NCI-H748 (cell line): ENCODE measurements around the gene TCERG1L.

Experiments used
- DNase-seq: peaks from one replicate; lab custom pipeline; 2025; ENCODE audit not compliant: unreplicated experiment; lab: John Stamatoyannopoulos, UW

TCERG1L gene

GRCh38 chr10:131111471-131112080, 199.9 kb downstream of the TCERG1L start:
- peak; percentile 11 for DNase-seq

GRCh38 chr10:131111007-131111406, 200.5 kb downstream of the TCERG1L start:
- no peak for DNase-seq

GRCh38 chr10:131110241-131110783, 201.2 kb downstream of the TCERG1L start:
- no peak for DNase-seq

- DNase-seq, result no peak
Measured at GRCh38 chr10:131109726-131110125, 201.8 kb downstream of the TCERG1L start.

DNA sequence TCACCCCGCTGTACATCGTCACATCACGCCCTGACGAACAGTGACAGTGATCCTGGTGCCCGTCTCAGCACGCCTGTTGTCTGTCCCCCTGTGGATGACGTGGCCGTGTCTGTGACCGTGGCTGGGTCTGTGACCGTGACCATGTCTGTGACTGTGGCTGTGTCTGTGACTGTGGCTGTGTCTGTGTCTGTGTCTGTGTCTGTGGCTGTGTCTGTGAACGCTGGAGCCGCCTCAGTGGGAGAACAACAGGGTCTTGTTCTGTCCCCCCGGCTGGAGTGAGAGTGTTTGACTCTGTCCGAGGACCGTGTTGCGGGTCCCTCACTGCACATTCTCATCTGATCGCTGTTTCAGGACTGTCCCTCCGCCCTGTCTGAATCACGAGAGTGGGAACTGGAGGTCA, 202.2 kb downstream of the TCERG1L start:
- no peak for DNase-seq

DNA sequence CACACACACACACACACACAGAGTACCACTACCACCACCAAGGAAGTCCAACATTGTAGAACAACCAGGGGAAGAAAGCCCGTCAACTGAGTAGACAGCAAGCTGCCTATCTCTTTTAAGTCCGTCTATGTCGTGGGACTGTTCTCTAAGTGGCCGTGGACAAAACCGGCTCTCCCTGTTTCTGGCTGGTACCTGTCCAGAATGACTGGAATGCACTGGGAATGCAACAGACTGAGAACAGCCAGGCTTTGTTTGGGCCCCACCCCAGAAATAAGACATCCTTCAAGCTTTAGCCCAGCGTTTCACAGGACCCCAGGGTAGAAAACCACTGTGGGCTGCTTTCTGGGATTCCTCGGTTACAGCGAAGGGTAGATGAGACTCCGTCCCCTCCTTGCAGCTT, 203.6 kb downstream of the TCERG1L start:
- DNase-seq, result no peak

DNA sequence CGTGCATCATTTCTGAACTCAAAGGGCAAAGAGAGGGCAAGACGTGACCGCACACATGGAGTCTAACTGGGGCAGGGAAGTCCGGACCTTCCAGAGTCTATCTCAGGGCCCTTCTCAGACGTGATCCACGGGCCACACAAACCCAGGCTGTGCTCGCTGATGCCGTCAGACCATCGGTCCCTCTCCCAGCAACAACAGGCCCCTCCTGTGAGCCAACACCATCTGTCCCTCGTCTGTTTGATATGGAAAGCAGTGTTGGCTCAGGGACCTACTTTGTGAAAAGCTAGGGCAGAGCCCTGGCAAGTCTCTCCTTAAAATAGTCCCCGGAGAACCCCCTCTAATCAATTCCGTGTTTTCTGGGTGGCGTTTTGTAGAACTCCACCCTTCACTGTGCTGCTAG, 208.8 kb downstream of the TCERG1L start:
- no peak for DNase-seq

- no peak for DNase-seq
Measured at GRCh38 chr10:131102147-131102546, 209.4 kb downstream of the TCERG1L start.

- peak; percentile 59 for DNase-seq
Measured at GRCh38 chr10:131100418-131101410, 210.8 kb downstream of the TCERG1L start.

DNA sequence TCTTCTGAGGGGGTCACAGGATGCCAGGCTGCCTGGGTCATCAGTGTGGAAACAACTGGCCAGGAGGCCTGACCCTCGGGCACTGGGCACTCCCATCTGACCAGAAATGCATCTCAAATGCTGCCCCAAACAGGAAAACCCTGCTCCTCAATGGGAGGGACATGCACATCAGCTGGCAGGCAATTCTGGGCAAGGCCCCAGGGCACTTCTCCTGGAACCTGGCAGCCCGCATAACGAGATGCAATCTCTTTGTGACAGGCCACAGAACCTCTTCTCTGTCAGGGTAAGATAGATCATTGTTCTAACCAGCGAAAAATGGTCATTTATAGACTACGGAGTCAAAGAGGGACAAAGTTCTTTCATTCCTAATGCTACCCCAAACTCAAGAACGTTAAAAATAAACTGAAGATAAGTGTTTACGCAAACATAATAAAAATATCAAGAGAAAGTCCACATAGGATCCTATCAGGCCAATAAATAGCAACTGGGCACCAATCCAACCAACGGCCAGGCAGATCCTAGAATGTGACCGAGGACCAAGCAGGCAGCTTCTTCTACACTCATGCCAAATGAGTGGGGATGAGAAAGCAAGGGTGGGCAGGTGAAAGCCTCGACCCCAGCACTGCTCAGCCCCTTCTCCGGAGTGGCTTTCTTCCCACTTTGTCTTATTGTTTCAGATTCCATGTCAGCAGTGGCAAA, 212.3 kb downstream of the TCERG1L start:
- peak; percentile 26 for DNase-seq

DNA sequence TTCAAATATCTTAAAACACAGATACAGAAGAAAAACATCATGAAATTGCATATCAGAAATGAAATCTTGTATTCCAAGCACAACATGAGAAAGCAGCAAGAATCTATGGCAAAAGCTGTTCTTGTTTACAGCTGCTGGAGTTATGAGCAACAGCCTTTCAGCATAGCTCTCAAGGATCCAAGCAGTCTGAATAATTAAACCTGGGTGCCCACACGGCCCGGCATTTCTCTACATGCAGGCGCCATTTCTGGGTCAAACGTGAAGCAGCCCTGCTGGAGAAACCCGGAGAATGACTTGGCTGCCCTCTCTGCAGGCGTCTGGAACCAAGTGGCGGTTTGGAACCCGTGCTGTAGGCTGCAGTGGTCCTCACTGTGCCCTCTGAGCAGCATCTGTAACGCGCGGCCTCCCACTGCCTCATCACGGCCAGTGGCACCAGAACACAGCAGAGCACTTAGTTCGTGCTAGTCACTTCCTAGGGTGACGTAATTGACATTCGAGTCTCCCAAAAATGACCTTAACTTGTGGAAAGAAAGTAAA, 213.0 kb downstream of the TCERG1L start:
- no peak for DNase-seq

GRCh38 chr10:131096031-131096430, 215.5 kb downstream of the TCERG1L start:
- no peak for DNase-seq

- DNase-seq, result no peak
Measured at GRCh38 chr10:131095313-131095580, 216.3 kb downstream of the TCERG1L start.

DNA sequence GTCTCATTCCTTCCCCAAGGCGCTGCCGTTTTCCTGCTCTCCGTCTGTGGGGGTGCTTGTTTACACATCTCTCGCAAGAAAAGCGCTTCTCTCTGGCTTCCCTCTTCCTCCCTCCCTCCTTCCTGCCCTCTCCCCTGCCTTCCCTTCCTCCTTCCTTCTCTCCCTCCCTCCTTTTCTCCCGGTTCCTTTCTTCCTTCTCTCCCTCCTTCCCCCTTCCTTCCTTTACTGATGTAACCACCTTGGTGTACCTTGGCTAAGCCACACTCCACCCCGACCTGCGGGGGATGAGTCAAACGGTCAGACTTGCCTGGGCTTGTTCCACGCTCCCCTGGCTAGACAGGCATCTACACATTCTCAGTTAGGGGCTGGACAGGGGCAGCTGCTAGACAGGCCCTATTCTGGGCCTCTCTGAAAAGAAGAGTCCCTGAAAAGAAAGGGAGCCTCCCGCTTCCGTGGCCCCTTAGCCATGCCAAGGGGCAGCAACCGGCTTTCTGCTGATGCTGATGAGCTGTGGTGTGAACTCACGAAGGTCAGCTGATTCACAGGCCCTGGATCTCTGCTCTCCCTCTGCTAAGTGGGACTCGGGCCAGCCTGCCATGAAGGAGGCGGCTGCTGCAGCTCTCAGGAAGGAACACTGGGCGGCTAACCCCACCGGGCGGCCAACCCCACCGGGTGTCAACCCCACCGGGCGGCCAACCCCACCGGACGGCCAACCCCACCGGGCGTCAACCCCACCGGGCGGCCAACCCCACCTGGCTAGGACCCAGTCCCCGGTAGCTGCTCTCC, 216.8 kb downstream of the TCERG1L start:
- peak; percentile 83 for DNase-seq

GRCh38 chr10:131093795-131094366, 217.6 kb downstream of the TCERG1L start:
- DNase-seq, result no peak

DNA sequence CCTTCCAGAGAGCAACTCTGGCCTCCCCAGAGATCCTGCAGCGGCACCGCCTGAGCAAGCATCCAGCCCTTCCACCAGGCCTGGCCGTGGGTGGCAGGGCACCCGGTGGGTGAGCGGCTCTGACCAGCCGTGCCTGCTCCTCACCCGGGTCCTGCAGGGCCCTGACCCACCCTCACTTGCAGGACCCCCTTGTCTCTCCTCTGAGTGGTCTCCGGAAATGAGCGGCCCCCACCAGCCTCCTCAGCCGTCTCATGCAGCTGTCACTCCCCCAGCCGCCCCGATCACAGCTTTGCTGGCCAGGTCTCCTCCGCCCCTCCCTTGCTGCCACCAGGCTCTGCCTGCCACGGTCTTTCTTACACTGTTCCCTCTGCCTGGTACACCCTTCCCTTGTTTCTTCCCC, 218.2 kb downstream of the TCERG1L start:
- DNase-seq, result no peak

- DNase-seq, result no peak
Measured at GRCh38 chr10:131092876-131093275, 218.6 kb downstream of the TCERG1L start.

DNA sequence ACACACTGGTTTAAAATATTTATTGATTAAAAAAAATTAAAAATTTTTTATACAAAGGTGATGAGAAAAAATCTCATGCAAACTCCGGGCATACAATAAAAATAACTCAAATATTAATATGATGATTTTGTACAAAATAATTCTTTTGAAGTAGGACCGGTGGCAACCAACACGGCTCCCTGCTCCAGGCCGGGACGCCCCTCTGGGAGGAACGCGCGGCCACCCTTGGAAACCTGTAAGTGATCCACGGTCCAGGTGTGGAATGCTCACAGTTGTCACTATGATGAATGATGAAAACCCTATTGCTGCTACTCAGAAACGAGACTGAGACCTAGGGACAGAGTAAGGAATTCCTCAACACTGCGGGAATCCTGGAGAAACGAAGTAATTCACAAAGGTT, 219.1 kb downstream of the TCERG1L start:
- DNase-seq, result no peak

DNA sequence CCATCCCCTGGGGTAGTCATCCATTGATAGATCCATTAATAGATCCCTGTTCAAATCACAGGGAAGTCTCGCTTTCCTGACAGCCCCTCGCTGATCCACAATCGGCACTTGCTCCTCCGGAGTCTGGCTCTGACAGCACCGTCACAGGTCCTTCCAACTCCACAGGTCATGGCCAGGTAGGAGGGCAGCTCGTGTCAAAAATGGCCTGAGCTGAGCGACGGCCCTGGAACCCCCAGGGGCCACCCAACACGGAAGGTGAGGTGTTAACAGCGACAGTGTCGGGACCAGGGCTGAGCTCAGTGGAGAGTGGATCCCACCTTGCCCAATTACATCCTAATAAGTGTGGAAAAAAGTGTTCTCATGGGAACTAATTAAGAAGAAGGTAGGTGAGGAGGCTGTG, 219.8 kb downstream of the TCERG1L start:
- no peak for DNase-seq
